Measurements from ENCODE around the gene MSTO1. TPM values are rescaled to one million over a fixed set of nuclear protein-coding genes. Genes with fewer than 3 reads are reported as not detected.
"Not testable (repeated sequence)": the region's sequence is repeated elsewhere in the genome, so short reads cannot be mapped to it uniquely, and the experiment has no call there.

MSTO1 gene
- total and polyA plus RNA-seq, 5 donors: 11.5 to 28.2 (median 16.4) TPM

- intact Hi-C loops (cut with DNase I); H3K9me3 ChIP-seq (ENCODE audit: control insufficient read depth, low read length); H3K27ac ChIP-seq (ENCODE audit: low read length); H3K27me3 ChIP-seq (ENCODE audit: control insufficient read depth, insufficient read depth); H3K4me3 ChIP-seq (ENCODE audit: low read length); H3K4me1 ChIP-seq (ENCODE audit: control insufficient read depth, insufficient read depth, low read length); ATAC-seq; DNase-seq: not testable (repeated sequence)
- 84% methylated on average over 3 of the region's 3 CpGs for WGBS
Observed at GRCh38 chr1:155589282-155589681, 20.7 kb upstream of the MSTO1 start.

GRCh38 chr1:155590516-155591247, 19.3 kb upstream of the MSTO1 start:
- not testable (repeated sequence) for H3K9me3 ChIP-seq (ENCODE audit: control insufficient read depth, low read length); H3K4me1 ChIP-seq (ENCODE audit: control insufficient read depth, insufficient read depth, low read length); H3K27me3 ChIP-seq (ENCODE audit: control insufficient read depth, insufficient read depth); H3K4me3 ChIP-seq (ENCODE audit: low read length); DNase-seq; H3K27ac ChIP-seq (ENCODE audit: low read length)
- intact Hi-C loops (cut with DNase I): loop anchor here in 2 of 4 donors (5.0 to 10.0 kb wide), 4 partner anchors 246 to 338 kb away; partner anchors contain the start of gene ENTREP3 (in 1 of the 2)
- 89% methylated on average over 20 of the region's 20 CpGs for WGBS
- ATAC-seq: peak in 1 of 2 donors; percentile 37

DNA sequence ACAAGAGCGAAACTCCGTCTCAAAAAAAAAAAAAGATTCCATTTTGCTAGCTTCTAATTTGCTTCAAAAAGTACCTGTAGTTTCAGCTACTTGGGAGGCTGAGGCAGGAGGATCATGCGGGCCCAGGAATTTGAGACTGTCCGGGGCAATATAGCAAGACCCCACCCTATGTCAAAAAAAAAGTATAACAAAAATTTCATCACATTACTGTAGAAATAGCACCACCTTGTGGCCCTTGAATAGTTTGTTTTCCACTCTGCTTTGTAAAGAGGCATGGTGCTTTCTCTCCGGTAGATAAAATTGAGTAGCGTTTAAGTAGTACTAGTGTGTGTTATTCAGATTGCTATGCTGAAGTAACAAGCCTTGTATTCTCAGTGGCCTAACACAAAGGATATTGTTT, 18.2 kb upstream of the MSTO1 start:
- no peaks in the 10 kb centered on the region for H3K9me3 ChIP-seq (ENCODE audit: control insufficient read depth, low read length)
- no peak overlapping the region for H3K4me3 ChIP-seq (ENCODE audit: low read length)
- no peaks in the 10 kb centered on the region for H3K27me3 ChIP-seq (ENCODE audit: control insufficient read depth, insufficient read depth)
- no peak overlapping the region for H3K27ac ChIP-seq (ENCODE audit: low read length)
- intact Hi-C loops (cut with DNase I): loop anchor here in 2 of 4 donors (5.0 to 10.0 kb wide), 4 partner anchors 247 to 339 kb away; partner anchors contain the start of gene ENTREP3 (in 1 of the 2)
- no peaks in the 10 kb centered on the region for H3K4me1 ChIP-seq (ENCODE audit: control insufficient read depth, insufficient read depth, low read length)
- DNase-seq: no peak
- WGBS: 35% methylated on average over 6 of the region's 6 CpGs
- peak; percentile 38 to 70 for ATAC-seq

GRCh38 chr1:155595877-155596474, 14.0 kb upstream of the MSTO1 start:
- intact Hi-C loops (cut with DNase I): loop anchor here in 2 of 4 donors (10.0 kb wide), 3 partner anchors 251 to 341 kb away; partner anchors contain the start of gene ENTREP3 (in 1 of the 2)
- H3K27ac ChIP-seq (ENCODE audit: low read length); H3K27me3 ChIP-seq (ENCODE audit: control insufficient read depth, insufficient read depth); H3K9me3 ChIP-seq (ENCODE audit: control insufficient read depth, low read length); DNase-seq; H3K4me3 ChIP-seq (ENCODE audit: low read length); ATAC-seq; H3K4me1 ChIP-seq (ENCODE audit: control insufficient read depth, insufficient read depth, low read length): not testable (repeated sequence)
- 63% methylated on average over 3 of the region's 3 CpGs for WGBS

- Histone ChIP-seq H3K27ac (ENCODE audit: low read length) (no peak overlapping the region), H3K9me3 (ENCODE audit: control insufficient read depth, low read length) (no peaks in the 10 kb centered on the region), H3K4me3 (ENCODE audit: low read length) (no peak overlapping the region), H3K4me1 (ENCODE audit: control insufficient read depth, insufficient read depth, low read length) (no peaks in the 10 kb centered on the region), H3K27me3 (ENCODE audit: control insufficient read depth, insufficient read depth) (no peaks in the 10 kb centered on the region)
- intact Hi-C loops (cut with DNase I): loop anchor here in 2 of 4 donors (10.0 kb wide), 3 partner anchors 252 to 342 kb away; partner anchors contain the start of gene ENTREP3 (in 1 of the 2)
- WGBS: 97% methylated on average over 5 of the region's 5 CpGs
- DNase-seq: no peak
- ATAC-seq: no peak
Observed at GRCh38 chr1:155596864-155597263, 13.2 kb upstream of the MSTO1 start.

GRCh38 chr1:155598842-155599331, 11.1 kb upstream of the MSTO1 start:
- no peaks in the 10 kb centered on the region for H3K27me3 ChIP-seq (ENCODE audit: control insufficient read depth, insufficient read depth)
- intact Hi-C loops (cut with DNase I): loop anchor here in 2 of 4 donors (10.0 kb wide), 3 partner anchors 254 to 344 kb away; partner anchors contain the start of gene ENTREP3 (in 1 of the 2)
- H3K4me3 ChIP-seq (ENCODE audit: low read length): no peak overlapping the region
- H3K9me3 ChIP-seq (ENCODE audit: control insufficient read depth, low read length): no peaks in the 10 kb centered on the region
- peak; percentile 38 to 54 for ATAC-seq
- DNase-seq: peak in 2 of 3 donors; percentile 39 to 63
- H3K27ac ChIP-seq (ENCODE audit: low read length): no peak overlapping the region
- H3K4me1 ChIP-seq (ENCODE audit: control insufficient read depth, insufficient read depth, low read length): no peaks in the 10 kb centered on the region
- WGBS: 14% methylated on average over 12 of the region's 12 CpGs

GRCh38 chr1:155599828-155600572, 10.0 kb upstream of the MSTO1 start:
- not testable (repeated sequence) for H3K27ac ChIP-seq (ENCODE audit: low read length); H3K4me1 ChIP-seq (ENCODE audit: control insufficient read depth, insufficient read depth, low read length); H3K27me3 ChIP-seq (ENCODE audit: control insufficient read depth, insufficient read depth); ATAC-seq; H3K4me3 ChIP-seq (ENCODE audit: low read length); H3K9me3 ChIP-seq (ENCODE audit: control insufficient read depth, low read length); DNase-seq
- 26% methylated on average over 12 of the region's 12 CpGs for WGBS
- intact Hi-C loops (cut with DNase I): loop anchor here in 2 of 4 donors (10.0 kb wide), 3 partner anchors 255 to 345 kb away; partner anchors contain the start of gene ENTREP3 (in 1 of the 2)

- Histone ChIP-seq H3K27ac (ENCODE audit: low read length) (no peak overlapping the region), H3K4me1 (ENCODE audit: control insufficient read depth, insufficient read depth, low read length) (no peaks in the 10 kb centered on the region), H3K4me3 (ENCODE audit: low read length) (no peak overlapping the region), H3K9me3 (ENCODE audit: control insufficient read depth, low read length) (no peaks in the 10 kb centered on the region), H3K27me3 (ENCODE audit: control insufficient read depth, insufficient read depth) (no peaks in the 10 kb centered on the region)
- WGBS: 83% methylated on average over 7 of the region's 7 CpGs
- ATAC-seq: no peak
- intact Hi-C loops (cut with DNase I): no loop called here
- no peak for DNase-seq
Observed at GRCh38 chr1:155607708-155608107, 2.3 kb upstream of the MSTO1 start.

DNA sequence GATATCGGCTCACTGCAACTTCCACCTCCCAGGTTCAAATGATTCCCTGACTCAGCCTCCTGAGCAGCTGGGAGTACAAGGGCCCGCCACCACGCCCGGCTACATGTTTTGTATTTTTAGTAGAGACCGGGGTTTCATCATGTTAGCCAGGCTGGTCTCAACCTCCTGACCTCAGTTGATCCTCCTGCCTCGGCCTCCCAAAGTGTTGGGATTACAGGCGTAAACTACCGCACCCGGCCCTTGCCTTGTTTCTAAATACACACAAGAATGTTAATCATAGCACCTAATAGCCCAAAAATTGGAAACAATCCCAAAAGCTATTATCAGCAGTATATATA, 1.2 kb upstream of the MSTO1 start:
- ATAC-seq (no peak), DNase-seq (no peak)
- WGBS: 93% methylated on average over 9 of the region's 9 CpGs
- H3K27ac ChIP-seq (ENCODE audit: low read length): no peak overlapping the region
- H3K27me3 ChIP-seq (ENCODE audit: control insufficient read depth, insufficient read depth): no peaks in the 10 kb centered on the region
- intact Hi-C loops (cut with DNase I): no loop called here
- H3K4me3 ChIP-seq (ENCODE audit: low read length): no peak overlapping the region
- no peaks in the 10 kb centered on the region for H3K9me3 ChIP-seq (ENCODE audit: control insufficient read depth, low read length)
- no peaks in the 10 kb centered on the region for H3K4me1 ChIP-seq (ENCODE audit: control insufficient read depth, insufficient read depth, low read length)

GRCh38 chr1:155610257-155610647, 234 bp downstream of the MSTO1 start:
- H3K27me3 ChIP-seq (ENCODE audit: control insufficient read depth, insufficient read depth); DNase-seq; H3K4me3 ChIP-seq (ENCODE audit: low read length); H3K27ac ChIP-seq (ENCODE audit: low read length); H3K4me1 ChIP-seq (ENCODE audit: control insufficient read depth, insufficient read depth, low read length); H3K9me3 ChIP-seq (ENCODE audit: control insufficient read depth, low read length); intact Hi-C loops (cut with DNase I): not testable (repeated sequence)
- peak; percentile 55 to 63 for ATAC-seq
- 0% methylated on average over 4 of the region's 33 CpGs for WGBS

Measured in right cardiac atrium (tissue), 5 donors.